ENCODE measurements around the gene SMIM7.

GRCh38 chr19:16596399-16596798 is 63.5 kb downstream of the SMIM7 start:
- TF ChIP-seq POLR2A (IDR thresholded peaks at IDR 0.05) (no peak), CTCF (IDR thresholded peaks at IDR 0.05) (no peak)
